Activated T-helper 1 cell treated with Interleukin-2 at 50 U/mL for 16 hours (primary cell): ENCODE data around the gene HHEX.
"Not testable (repeated sequence)": the region's sequence is repeated elsewhere in the genome, so short reads cannot be mapped to it uniquely, and the experiment has no call there.

Source experiments
- DNase-seq: peaks from one replicate; pipeline ENCODE4 v3.0.0-alpha.2; 2020; ENCODE audit warnings: low read depth

Gene HHEX

GRCh38 chr10:92689663-92690210, at the start of gene HHEX:
HHEX (plus strand) TSS chr10:92689955; CDS start chr10:92689987, 32 bp downstream.
- no peak for DNase-seq

GRCh38 chr10:92640107-92640506, 49.6 kb upstream of the HHEX start:
- DNase-seq: no peak

- no peak for DNase-seq
These were observed 48.3 kb upstream of the HHEX start for GRCh38 chr10:92641492-92641891.

GRCh38 chr10:92644921-92645320, 44.8 kb upstream of the HHEX start:
- DNase-seq: no peak

- DNase-seq: not testable (repeated sequence)
These were observed 38.9 kb upstream of the HHEX start for GRCh38 chr10:92650864-92651263.

- no peak for DNase-seq
These were observed 34.3 kb upstream of the HHEX start for GRCh38 chr10:92655426-92655825.

GRCh38 chr10:92656266-92656961, 33.3 kb upstream of the HHEX start:
- no peak for DNase-seq

GRCh38 chr10:92657024-92657423, 32.7 kb upstream of the HHEX start:
- no peak for DNase-seq

GRCh38 chr10:92662848-92663247, 26.9 kb upstream of the HHEX start:
- no peak for DNase-seq

- no peak for DNase-seq
These were observed 25.4 kb upstream of the HHEX start for GRCh38 chr10:92664322-92664721.

- no peak for DNase-seq
These were observed 22.7 kb upstream of the HHEX start for GRCh38 chr10:92667078-92667477.

GRCh38 chr10:92677708-92678107, 12.0 kb upstream of the HHEX start:
- DNase-seq: no peak

GRCh38 chr10:92678206-92678605, 11.5 kb upstream of the HHEX start:
- no peak for DNase-seq

GRCh38 chr10:92681306-92681834, 8.4 kb upstream of the HHEX start:
- DNase-seq: no peak

GRCh38 chr10:92688573-92688926, 1.2 kb upstream of the HHEX start:
- DNase-seq: no peak

- no peak for DNase-seq
These were observed 660 bp upstream of the HHEX start for GRCh38 chr10:92688927-92689662.

- peak; percentile 53 for DNase-seq
These were observed 608 bp downstream of the HHEX start for GRCh38 chr10:92690211-92690914.

- no peak for DNase-seq
These were observed 1.3 kb downstream of the HHEX start for GRCh38 chr10:92690915-92691590.

- no peak for DNase-seq
These were observed 1.9 kb downstream of the HHEX start for GRCh38 chr10:92691591-92692079.

GRCh38 chr10:92692080-92692671, 2.4 kb downstream of the HHEX start:
- DNase-seq: no peak
